ENCODE data around the gene ANKRD50.

ANKRD50 gene

DNA sequence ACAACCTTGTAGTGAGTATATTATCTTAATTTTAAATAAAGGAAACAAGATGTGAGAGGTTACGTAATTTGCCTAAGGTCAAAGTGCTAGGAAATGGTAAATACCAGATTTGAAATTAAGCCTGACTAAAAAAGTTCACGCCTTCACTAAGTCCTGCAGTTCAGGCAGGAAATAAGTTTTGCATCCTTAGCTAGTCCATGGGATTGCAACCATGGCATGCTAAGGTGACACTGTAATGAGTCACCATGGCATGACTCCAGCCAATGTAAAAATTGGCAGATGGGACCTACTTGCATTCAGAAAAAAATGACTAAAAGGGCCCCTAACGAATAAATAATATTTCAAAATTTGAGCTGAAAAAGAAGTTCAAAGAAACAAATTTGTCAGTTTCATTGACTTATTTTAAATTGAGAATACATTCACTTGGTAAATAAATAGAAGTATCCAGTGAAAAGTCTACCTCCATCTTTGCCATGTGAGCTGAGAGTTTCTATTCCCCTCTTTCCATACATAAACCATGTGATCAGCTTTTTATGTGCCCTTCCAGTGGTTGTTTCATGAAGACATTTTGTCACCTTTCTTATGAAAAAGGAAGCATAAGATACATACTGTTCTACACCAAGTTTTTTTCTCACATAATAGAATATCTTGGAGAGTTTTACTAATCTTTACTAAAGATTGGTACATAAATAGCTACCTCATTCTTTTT lies 72.4 kb downstream of the ANKRD50 start:
- peak; percentile 61 for ATAC-seq
- TF ChIP-seq, protein P1, sequence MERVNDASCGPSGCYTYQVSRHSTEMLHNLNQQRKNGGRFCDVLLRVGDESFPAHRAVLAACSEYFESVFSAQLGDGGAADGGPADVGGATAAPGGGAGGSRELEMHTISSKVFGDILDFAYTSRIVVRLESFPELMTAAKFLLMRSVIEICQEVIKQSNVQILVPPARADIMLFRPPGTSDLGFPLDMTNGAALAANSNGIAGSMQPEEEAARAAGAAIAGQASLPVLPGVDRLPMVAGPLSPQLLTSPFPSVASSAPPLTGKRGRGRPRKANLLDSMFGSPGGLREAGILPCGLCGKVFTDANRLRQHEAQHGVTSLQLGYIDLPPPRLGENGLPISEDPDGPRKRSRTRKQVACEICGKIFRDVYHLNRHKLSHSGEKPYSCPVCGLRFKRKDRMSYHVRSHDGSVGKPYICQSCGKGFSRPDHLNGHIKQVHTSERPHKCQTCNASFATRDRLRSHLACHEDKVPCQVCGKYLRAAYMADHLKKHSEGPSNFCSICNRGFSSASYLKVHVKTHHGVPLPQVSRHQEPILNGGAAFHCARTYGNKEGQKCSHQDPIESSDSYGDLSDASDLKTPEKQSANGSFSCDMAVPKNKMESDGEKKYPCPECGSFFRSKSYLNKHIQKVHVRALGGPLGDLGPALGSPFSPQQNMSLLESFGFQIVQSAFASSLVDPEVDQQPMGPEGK (CRISPR knock-in tag; IDR thresholded peaks at IDR 0.05; ENCODE audit: borderline replicate concordance), result no peak
- TF ChIP-seq SNAI2 (CRISPR knock-in tag; IDR thresholded peaks at IDR 0.05), result no peak
- TF ChIP-seq PPARA (CRISPR knock-in tag; IDR thresholded peaks at IDR 0.05; ENCODE audit: borderline replicate concordance), result no peak
- no peak for TF ChIP-seq ESRRG (CRISPR knock-in tag; IDR thresholded peaks at IDR 0.05)
- TF ChIP-seq, protein P2, sequence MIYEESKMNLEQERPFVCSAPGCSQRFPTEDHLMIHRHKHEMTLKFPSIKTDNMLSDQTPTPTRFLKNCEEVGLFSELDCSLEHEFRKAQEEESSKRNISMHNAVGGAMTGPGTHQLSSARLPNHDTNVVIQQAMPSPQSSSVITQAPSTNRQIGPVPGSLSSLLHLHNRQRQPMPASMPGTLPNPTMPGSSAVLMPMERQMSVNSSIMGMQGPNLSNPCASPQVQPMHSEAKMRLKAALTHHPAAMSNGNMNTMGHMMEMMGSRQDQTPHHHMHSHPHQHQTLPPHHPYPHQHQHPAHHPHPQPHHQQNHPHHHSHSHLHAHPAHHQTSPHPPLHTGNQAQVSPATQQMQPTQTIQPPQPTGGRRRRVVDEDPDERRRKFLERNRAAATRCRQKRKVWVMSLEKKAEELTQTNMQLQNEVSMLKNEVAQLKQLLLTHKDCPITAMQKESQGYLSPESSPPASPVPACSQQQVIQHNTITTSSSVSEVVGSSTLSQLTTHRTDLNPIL (CRISPR knock-in tag; IDR thresholded peaks at IDR 0.05; ENCODE audit: low read depth), result no peak
- TF ChIP-seq ZNF70 (CRISPR knock-in tag; IDR thresholded peaks at IDR 0.05), result no peak
- TF ChIP-seq ISL1 (CRISPR knock-in tag; IDR thresholded peaks at IDR 0.05), result no peak
- TF ChIP-seq OSR1 (CRISPR knock-in tag; IDR thresholded peaks at IDR 0.05), result no peak
- no peak for TF ChIP-seq CSDC2 (CRISPR knock-in tag; IDR thresholded peaks at IDR 0.05)
- TF ChIP-seq TOX (CRISPR knock-in tag; IDR thresholded peaks at IDR 0.05; ENCODE audit: borderline replicate concordance), result no peak
- TF ChIP-seq ZFP3 (CRISPR knock-in tag; IDR thresholded peaks at IDR 0.05), result no peak

DNA sequence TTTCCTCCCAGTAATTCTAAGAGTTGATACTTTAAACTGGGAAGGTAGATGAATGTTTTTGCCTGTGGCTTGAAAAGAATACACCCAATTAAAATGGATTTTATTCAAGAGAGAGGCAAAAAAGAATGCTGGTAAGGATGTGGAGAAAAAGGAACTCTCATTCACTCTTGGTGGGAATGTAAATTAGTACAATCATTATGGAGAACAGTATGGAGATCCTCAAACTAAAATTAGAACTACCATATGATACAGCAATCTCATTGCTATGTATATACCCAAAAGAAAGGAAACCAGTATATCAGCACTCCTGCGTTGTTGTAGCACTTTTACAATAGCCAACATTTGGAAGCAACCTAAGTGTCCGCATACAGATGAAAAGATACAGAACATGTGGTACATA lies 75.2 kb downstream of the ANKRD50 start:
- no peak for ATAC-seq
- TF ChIP-seq BACH2 (CRISPR knock-in tag; IDR thresholded peaks at IDR 0.05; ENCODE audit: borderline replicate concordance), result no peak
- TF ChIP-seq ZNF8 (CRISPR knock-in tag; IDR thresholded peaks at IDR 0.05), result no peak
- TF ChIP-seq ARNTL (CRISPR knock-in tag; IDR thresholded peaks at IDR 0.05; ENCODE audit: borderline replicate concordance, low read depth), result no peak
- TF ChIP-seq, protein P3, sequence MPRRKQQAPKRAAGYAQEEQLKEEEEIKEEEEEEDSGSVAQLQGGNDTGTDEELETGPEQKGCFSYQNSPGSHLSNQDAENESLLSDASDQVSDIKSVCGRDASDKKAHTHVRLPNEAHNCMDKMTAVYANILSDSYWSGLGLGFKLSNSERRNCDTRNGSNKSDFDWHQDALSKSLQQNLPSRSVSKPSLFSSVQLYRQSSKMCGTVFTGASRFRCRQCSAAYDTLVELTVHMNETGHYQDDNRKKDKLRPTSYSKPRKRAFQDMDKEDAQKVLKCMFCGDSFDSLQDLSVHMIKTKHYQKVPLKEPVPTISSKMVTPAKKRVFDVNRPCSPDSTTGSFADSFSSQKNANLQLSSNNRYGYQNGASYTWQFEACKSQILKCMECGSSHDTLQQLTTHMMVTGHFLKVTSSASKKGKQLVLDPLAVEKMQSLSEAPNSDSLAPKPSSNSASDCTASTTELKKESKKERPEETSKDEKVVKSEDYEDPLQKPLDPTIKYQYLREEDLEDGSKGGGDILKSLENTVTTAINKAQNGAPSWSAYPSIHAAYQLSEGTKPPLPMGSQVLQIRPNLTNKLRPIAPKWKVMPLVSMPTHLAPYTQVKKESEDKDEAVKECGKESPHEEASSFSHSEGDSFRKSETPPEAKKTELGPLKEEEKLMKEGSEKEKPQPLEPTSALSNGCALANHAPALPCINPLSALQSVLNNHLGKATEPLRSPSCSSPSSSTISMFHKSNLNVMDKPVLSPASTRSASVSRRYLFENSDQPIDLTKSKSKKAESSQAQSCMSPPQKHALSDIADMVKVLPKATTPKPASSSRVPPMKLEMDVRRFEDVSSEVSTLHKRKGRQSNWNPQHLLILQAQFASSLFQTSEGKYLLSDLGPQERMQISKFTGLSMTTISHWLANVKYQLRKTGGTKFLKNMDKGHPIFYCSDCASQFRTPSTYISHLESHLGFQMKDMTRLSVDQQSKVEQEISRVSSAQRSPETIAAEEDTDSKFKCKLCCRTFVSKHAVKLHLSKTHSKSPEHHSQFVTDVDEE (CRISPR knock-in tag; IDR thresholded peaks at IDR 0.05), result no peak
- TF ChIP-seq CSDC2 (CRISPR knock-in tag; IDR thresholded peaks at IDR 0.05), result no peak
- TF ChIP-seq, protein P1 (CRISPR knock-in tag; IDR thresholded peaks at IDR 0.05; ENCODE audit: borderline replicate concordance), result no peak
- no peak for TF ChIP-seq TCF4 (CRISPR knock-in tag; IDR thresholded peaks at IDR 0.05; ENCODE audit: borderline replicate concordance)
- TF ChIP-seq OSR1 (CRISPR knock-in tag; IDR thresholded peaks at IDR 0.05), result no peak
- TF ChIP-seq, protein P2 (CRISPR knock-in tag; IDR thresholded peaks at IDR 0.05; ENCODE audit: low read depth), result no peak
- TF ChIP-seq ESRRG (CRISPR knock-in tag; IDR thresholded peaks at IDR 0.05), result no peak
- no peak for TF ChIP-seq TOX (CRISPR knock-in tag; IDR thresholded peaks at IDR 0.05; ENCODE audit: borderline replicate concordance)
- TF ChIP-seq, protein P4, sequence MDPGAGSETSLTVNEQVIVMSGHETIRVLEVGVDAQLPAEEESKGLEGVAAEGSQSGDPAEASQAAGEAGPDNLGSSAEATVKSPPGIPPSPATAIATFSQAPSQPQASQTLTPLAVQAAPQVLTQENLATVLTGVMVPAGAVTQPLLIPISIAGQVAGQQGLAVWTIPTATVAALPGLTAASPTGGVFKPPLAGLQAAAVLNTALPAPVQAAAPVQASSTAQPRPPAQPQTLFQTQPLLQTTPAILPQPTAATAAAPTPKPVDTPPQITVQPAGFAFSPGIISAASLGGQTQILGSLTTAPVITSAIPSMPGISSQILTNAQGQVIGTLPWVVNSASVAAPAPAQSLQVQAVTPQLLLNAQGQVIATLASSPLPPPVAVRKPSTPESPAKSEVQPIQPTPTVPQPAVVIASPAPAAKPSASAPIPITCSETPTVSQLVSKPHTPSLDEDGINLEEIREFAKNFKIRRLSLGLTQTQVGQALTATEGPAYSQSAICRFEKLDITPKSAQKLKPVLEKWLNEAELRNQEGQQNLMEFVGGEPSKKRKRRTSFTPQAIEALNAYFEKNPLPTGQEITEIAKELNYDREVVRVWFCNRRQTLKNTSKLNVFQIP (CRISPR knock-in tag; IDR thresholded peaks at IDR 0.05; ENCODE audit: borderline replicate concordance, low read depth), result no peak
- TF ChIP-seq, protein P5, sequence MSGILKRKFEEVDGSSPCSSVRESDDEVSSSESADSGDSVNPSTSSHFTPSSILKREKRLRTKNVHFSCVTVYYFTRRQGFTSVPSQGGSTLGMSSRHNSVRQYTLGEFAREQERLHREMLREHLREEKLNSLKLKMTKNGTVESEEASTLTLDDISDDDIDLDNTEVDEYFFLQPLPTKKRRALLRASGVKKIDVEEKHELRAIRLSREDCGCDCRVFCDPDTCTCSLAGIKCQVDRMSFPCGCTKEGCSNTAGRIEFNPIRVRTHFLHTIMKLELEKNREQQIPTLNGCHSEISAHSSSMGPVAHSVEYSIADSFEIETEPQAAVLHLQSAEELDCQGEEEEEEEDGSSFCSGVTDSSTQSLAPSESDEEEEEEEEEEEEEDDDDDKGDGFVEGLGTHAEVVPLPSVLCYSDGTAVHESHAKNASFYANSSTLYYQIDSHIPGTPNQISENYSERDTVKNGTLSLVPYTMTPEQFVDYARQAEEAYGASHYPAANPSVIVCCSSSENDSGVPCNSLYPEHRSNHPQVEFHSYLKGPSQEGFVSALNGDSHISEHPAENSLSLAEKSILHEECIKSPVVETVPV (CRISPR knock-in tag; IDR thresholded peaks at IDR 0.05), result no peak
- TF ChIP-seq ZFP30 (CRISPR knock-in tag; IDR thresholded peaks at IDR 0.05), result no peak
- no peak for TF ChIP-seq ZNF70 (CRISPR knock-in tag; IDR thresholded peaks at IDR 0.05)
- TF ChIP-seq GLIS3 (CRISPR knock-in tag; IDR thresholded peaks at IDR 0.05), result no peak
- TF ChIP-seq ZNF565 (CRISPR knock-in tag; conservative IDR thresholded peaks at IDR 0.05; ENCODE audit: low read depth), result no peak
- no peak for TF ChIP-seq RARB (CRISPR knock-in tag; IDR thresholded peaks at IDR 0.05)

Data from SK-N-SH treated with all-trans-retinoic acid at 6 μM for 48 hours (cell line).